ENCODE measurements around the gene CYB5A. TPM values are rescaled to one million over a fixed set of nuclear protein-coding genes. Genes with fewer than 3 reads are reported as not detected.
A peak's percentile ranks its signal among the peaks of the same experiment; 100 is the strongest.
"Not testable (repeated sequence)": the region's sequence is repeated elsewhere in the genome, so short reads cannot be mapped to it uniquely, and the experiment has no call there.

Gene CYB5A
- total and polyA plus RNA-seq, 8 donors = 238 to 508 (median 259) TPM

DNA sequence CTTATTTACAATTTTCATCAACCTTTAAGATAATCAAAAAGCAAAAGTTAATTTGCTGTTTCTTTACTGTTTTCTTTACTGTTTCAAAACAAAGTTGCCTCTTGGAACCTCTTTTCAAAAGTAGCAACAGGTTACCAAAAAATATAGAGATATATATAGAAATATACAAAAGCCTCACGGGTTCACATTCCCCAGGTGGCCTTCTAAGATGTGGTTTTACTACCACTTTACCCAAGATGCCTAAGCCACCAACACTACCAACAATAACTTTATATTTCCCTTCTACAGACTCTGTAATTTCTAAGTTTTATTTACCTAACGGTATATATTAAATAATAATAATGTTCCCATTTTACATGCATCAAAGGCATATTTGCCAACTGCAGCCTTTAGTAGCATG lies 4.9 kb downstream of the CYB5A start:
- no peaks in the 10 kb centered on the region for H3K36me3 ChIP-seq
- H3K9me3 ChIP-seq = no peaks in the 10 kb centered on the region
- DNase-seq (no peak), ATAC-seq (no peak)
- intact Hi-C loops (cut with DNase I) = no loop called here
- peaks cover 27 to 89% of the 10 kb centered on the region in 2 donors for H3K4me1 ChIP-seq
- TF ChIP-seq, protein P1, sequence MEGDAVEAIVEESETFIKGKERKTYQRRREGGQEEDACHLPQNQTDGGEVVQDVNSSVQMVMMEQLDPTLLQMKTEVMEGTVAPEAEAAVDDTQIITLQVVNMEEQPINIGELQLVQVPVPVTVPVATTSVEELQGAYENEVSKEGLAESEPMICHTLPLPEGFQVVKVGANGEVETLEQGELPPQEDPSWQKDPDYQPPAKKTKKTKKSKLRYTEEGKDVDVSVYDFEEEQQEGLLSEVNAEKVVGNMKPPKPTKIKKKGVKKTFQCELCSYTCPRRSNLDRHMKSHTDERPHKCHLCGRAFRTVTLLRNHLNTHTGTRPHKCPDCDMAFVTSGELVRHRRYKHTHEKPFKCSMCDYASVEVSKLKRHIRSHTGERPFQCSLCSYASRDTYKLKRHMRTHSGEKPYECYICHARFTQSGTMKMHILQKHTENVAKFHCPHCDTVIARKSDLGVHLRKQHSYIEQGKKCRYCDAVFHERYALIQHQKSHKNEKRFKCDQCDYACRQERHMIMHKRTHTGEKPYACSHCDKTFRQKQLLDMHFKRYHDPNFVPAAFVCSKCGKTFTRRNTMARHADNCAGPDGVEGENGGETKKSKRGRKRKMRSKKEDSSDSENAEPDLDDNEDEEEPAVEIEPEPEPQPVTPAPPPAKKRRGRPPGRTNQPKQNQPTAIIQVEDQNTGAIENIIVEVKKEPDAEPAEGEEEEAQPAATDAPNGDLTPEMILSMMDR (IDR thresholded peaks at IDR 0.05) = no peak
- H3K4me3 ChIP-seq = no peak overlapping the region
- H3K27ac ChIP-seq = peak overlapping the region; percentile 78 to 80
- H3K27me3 ChIP-seq = peaks cover 0 to 7% of the 10 kb centered on the region in 2 donors

DNA sequence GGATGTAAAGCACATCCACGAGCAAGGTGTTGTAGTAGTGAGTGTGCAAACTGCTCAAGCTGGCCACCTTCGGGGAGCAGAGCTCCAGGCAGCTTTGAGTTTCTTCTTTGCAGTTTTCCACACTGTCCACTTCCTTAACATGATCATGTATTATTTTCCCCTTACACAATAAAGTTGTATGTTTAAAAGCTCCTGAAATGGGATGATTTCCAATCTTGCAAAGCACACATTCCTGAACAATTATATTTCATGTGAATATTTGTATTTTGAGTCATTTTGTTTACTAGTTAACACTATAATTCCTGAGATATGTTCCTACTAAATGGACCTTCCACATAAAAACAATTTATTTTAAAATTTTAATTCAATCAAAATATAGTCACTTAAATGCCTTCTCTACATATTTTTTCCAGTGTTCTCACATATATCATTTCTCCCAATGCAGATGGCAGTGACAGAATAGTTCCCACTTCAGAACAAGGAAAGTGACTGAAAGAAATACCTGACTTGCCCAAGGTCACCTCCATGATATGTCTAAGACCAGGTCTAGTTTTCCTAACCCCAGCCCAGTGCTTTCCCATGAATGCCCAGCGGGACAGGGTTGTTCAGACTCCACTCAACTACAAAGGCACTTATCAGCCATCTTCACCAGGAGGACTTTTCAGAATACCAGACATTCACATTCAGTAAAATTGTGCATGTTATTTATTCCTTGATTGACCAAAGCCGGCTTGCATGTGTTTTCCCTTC lies 5.5 kb downstream of the CYB5A start:
- TF ChIP-seq, protein P1 (IDR thresholded peaks at IDR 0.05) = no peak
- peaks cover 0 to 6% of the 10 kb centered on the region in 2 donors for H3K27me3 ChIP-seq

DNA sequence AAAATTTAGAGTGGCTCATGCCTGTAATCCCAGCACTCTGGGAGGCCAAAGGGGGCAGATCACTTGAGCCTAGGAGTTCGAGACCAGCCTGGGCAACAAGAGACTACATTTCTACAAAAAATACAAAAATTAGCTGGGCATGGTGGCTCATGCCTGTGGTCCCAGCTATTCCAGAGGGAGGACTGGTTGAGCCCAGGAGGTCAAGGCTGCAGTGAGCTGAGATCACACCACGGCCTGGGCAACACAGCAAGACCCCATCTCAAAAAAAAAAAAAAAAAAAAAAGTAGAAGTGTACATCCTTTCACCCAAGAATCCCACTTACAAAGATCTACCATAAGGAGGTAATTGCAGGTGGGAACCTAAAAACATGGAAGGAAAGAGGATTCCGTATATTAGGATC lies 6.2 kb downstream of the CYB5A start:
- DNase-seq; H3K4me3 ChIP-seq; H3K36me3 ChIP-seq; H3K9me3 ChIP-seq; ATAC-seq; H3K27me3 ChIP-seq; intact Hi-C loops (cut with DNase I): not testable (repeated sequence)
- Histone ChIP-seq H3K27ac (peak overlapping the region; percentile 78 to 80), H3K4me1 (peaks cover 27 to 91% of the 10 kb centered on the region in 2 donors)

More for the DNA sequence above, 5.5 kb downstream of the CYB5A start:
- Histone ChIP-seq H3K4me1 (peaks cover 27 to 91% of the 10 kb centered on the region in 2 donors), H3K27ac (peak overlapping the region; percentile 78 to 80), H3K4me3 (no peak overlapping the region), H3K36me3 (no peaks in the 10 kb centered on the region), H3K9me3 (no peaks in the 10 kb centered on the region)
- ATAC-seq = no peak
- no peak for DNase-seq
- intact Hi-C loops (cut with DNase I) = no loop called here

DNA sequence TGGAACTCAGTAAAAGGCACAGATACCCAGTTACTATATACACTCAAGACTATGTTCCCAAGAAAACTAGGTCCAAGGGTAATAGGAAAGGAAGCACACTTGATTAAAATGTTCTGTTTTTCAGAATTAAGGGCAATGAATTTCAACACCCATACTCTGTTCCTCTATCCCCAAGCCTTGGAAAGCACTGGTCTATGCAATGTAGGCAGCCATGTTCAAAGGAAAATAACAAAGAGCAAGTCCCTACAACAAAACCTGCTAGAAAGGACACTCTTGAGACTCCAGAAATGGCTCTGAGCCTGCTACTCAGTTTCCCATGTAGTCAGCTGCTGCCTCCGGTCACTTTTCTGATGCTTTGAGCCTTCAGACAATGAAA lies 6.8 kb downstream of the CYB5A start:
- Histone ChIP-seq H3K27ac (peak overlapping the region; percentile 61 to 70), H3K4me1 (peaks cover 27 to 88% of the 10 kb centered on the region in 2 donors), H3K4me3 (no peak overlapping the region), H3K36me3 (no peaks in the 10 kb centered on the region), H3K9me3 (no peaks in the 10 kb centered on the region), H3K27me3 (no peaks in the 10 kb centered on the region)
- DNase-seq (no peak), ATAC-seq (no peak)
- intact Hi-C loops (cut with DNase I) = no loop called here
- TF ChIP-seq, protein P1 (IDR thresholded peaks at IDR 0.05) = no peak

DNA sequence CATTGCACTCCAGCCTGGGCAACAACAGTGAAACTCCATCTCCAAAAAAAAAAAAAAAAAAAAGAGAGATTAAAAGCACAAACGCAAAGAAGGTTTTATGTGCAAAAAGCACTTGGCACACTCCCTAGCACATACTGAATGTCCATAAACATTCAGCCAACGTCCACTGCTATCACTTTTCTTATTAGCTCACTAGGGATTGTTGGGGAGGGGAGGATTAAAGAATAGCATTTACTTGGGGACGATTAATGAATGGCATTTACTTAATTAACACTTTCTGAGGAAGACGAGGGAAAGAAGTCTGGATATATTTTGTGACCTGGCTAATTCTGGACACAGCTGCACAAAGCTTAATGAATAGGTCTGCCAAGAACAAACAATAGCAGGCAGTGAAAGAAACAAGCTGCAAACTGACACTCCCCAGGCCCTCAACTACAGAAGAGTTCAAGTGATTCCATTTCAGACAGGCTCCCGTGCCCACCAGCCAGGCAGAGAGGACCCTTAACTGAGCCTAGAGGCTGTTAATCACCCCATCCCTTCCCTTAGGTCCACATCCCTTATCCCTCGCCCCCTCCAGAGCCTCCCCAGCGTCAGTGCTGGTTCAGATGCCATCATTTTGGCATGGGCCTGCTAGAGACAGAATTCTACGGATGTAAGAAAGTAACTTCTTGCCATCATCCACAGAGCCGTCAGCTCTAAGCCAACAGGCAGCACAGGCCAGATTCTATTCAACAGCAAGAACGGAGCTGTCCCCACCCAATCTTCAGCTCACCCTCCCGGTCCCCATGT lies 7.4 kb downstream of the CYB5A start:
- intact Hi-C loops (cut with DNase I) = no loop called here
- no peaks in the 10 kb centered on the region for H3K36me3 ChIP-seq
- TF ChIP-seq, protein P1 (IDR thresholded peaks at IDR 0.05) = no peak
- no peaks in the 10 kb centered on the region for H3K27me3 ChIP-seq
- H3K4me3 ChIP-seq = no peak overlapping the region
- ATAC-seq (peak; percentile 6), DNase-seq (peak in 2 of 4 donors; percentile 68 to 76)
- peaks cover 27 to 87% of the 10 kb centered on the region in 2 donors for H3K4me1 ChIP-seq
- peak overlapping the region; percentile 61 to 70 for H3K27ac ChIP-seq
- H3K9me3 ChIP-seq = no peaks in the 10 kb centered on the region

Measured in left lung (tissue), 10 donors.